HEK293T (cell line): Measurements from ENCODE around the gene LMTK2.

Experiments
- FOXM1 ChIP-seq: fragments of 450-650 bp; IDR thresholded peaks from 2 replicates; pipeline ENCODE4 v1.6.1; 2017; ENCODE audit warnings: mild to moderate bottlenecking, borderline replicate concordance
- L3MBTL2 ChIP-seq: fragments of 450-650 bp; conservative IDR thresholded peaks from 2 replicates; pipeline ENCODE4 v1.6.1; 2016; ENCODE audit warnings: mild to moderate bottlenecking
- SP1 ChIP-seq: fragments of 450-650 bp; IDR thresholded peaks from 2 replicates; pipeline ENCODE4 v1.6.1; 2017
- SUZ12 ChIP-seq: fragments of 450-650 bp; IDR thresholded peaks from 2 replicates; pipeline ENCODE4 v1.6.1; 2016; ENCODE audit warnings: mild to moderate bottlenecking
- TARDBP ChIP-seq: fragments of 450-650 bp; IDR thresholded peaks from 2 replicates; pipeline ENCODE4 v1.6.1; 2016

GRCh38 chr7:98196706-98197605 is 90.3 kb downstream of the LMTK2 start:
- no peak for TF ChIP-seq SUZ12
- TF ChIP-seq TARDBP: no peak
- no peak for TF ChIP-seq SP1
- TF ChIP-seq L3MBTL2: no peak
- no peak for TF ChIP-seq FOXM1
